Spleen (tissue), 7 donors: Measurements from ENCODE around the gene FIS1.
A peak's percentile ranks its signal among the peaks of the same experiment; 100 is the strongest.

ENCODE experiments used
- CTCF ChIP-seq, 11 experiments: fragments of 200-600 bp in 7 of 11; fragments of 450-650 bp in 4 of 11; sonication (generic) in 4 of 11; IDR thresholded peaks in 8 of 11; conservative IDR thresholded peaks in 3 of 11; 1 replicate in 7 of 11; 2 replicates in 4 of 11; pipeline versions ENCODE4 v1.4.0 to v1.8.0; 2016 to 2021; ENCODE audit warnings: antibody characterized with exemption in 11 of 11, inconsistent platforms in 4 of 11, mild to moderate bottlenecking in 1 of 11
- POLR2AphosphoS5 ChIP-seq, 3 donors: sonication (generic); formaldehyde crosslinking; IDR thresholded peaks; one replicate each; pipeline ENCODE4 v1.5.1; 2017; ENCODE audit warnings: antibody characterized with exemption in 3 of 3
- donor health status: DM: no; HTN: no; CAD: no; lungs with moderate emphysema.
- donor health status: DM: no; HTN: no; CAD: no.
- donor health status: DM: no; HTN: no; CAD: no.

GRCh38 chr7:101239191-101239950, 5.5 kb downstream of the FIS1 start:
- TF ChIP-seq CTCF (IDR thresholded peaks at IDR 0.05 in 8 of 11, conservative IDR thresholded peaks at IDR 0.05 in 3 of 11) (no peak), POLR2AphosphoS5 (IDR thresholded peaks at IDR 0.05) (peak; percentile 69 to 80 (median 75))
